ENCODE data around the gene PRKN.

Gene PRKN

DNA sequence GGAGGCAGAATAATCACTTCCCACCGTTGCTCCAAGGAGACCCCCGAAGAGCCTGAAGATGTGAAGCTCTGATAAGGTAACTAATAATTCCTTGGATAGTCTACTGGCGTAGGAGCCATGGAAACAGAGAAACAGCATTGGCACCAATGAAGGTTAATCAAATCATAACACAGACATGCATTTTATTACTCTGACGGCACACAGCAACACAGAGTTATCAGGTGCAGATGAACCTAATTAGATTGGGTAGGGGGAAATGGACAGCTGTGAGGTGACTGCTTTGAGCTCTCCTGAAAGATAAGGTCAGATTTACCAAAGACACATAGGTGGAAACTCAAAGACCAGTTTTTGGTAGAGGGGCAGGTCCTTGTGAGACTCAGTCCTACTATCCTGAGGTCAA lies 909.7 kb downstream of the PRKN start:
- no peak for DNase-seq

GRCh38 chr6:161815965-161816364 lies 911.6 kb downstream of the PRKN start:
- no peak for DNase-seq

DNA sequence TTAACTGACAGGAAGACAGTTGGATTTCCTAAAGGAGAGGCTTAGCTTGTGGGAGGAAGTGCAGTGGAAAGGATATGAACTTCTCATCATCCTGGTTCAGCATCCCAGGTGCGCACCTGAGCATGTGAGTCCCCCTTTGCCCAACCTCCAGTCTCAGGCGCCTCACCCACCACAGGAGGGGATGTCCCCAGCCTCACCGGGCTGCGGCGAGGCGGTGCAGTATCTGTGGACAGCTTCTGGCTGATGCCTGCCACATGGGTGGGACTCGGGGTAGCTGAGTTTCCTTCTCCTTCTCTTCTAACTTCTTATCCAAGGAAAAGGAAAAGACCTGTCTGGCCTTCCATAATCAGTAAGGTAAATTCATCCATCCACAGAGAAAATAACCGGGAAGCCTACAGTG lies 914.4 kb downstream of the PRKN start:
- DNase-seq, result no peak

DNA sequence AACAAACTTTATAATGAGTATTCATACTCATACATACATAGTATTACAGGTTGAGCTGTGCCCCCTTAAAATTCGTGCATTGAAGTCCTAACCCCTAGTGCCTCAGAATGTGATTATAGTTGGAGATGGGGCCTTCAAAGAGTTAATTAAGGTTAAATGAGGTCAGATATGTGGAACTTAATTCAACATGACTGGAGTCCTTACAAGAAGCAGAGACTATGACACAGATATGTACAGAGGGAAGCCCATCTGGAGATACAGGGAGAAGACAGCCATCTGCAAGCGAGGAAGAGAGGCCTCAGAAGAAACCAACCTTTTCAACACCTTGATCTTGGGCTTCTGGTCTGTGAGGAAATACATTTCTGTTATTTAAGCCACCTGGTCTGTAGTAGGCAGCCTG lies 917.6 kb downstream of the PRKN start:
- no peak for DNase-seq

GRCh38 chr6:161804838-161805237 lies 922.7 kb downstream of the PRKN start:
- DNase-seq, result no peak

GRCh38 chr6:161803131-161803530 lies 924.4 kb downstream of the PRKN start:
- DNase-seq, result no peak

DNA sequence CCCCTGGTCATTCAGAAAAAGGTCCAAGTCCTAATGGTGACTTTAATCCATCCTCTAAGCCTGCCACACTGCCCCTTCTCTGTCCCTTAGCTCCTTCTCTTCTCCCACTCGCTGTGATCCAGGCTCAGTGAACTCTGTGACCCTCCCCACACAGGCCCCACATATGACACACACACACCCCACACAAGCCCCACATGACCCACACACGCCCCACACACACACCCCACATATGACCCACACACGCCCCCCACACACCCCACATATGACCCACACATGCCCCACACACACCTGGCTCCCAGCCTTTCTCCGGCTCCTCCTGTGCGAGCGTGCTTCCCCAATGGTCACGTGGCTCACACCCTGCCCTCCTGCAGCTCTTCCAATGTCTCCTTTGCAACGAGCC lies 925.3 kb downstream of the PRKN start:
- DNase-seq, result no peak

GRCh38 chr6:161798844-161799394 lies 928.6 kb downstream of the PRKN start:
- no peak for DNase-seq

DNA sequence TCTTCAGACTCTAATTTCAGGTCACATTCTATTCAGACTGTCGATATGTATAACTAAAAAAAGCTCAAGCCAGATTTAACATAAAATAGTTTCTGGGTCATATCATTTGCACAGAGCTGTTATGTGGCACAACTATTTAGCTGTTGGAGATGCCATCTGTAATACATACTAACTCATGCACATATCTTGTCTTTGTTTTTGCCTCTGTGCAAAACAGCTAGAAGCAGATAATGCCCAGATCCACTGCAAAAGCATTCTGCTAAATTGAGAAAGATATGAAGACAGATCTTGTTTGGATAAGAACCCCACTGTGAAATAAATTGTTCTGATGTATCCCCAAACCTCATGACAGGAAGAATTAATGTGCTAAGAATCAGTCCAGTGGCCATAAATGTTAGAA lies 930.9 kb downstream of the PRKN start:
- DNase-seq, result no peak

- DNase-seq, result no peak
These were observed 934.6 kb downstream of the PRKN start for GRCh38 chr6:161792851-161793493.

DNA sequence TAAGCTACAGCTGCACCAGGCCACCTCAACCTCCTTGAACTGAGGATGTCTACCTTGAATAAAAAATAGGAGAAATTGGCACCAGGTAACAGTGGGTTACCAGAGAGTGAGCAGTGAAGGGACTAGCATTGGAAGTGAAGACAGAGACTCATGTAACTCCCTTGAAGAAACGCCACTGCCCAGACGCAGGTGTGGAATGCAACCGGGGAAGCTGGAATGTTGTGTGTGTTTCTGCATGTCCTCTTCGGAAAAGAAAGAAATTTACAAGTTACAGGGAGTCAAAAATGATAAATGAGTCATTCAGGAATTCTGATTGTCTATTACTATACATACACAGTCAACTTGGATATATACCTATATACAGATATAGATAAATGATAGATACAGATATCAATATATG lies 939.0 kb downstream of the PRKN start:
- no peak for DNase-seq

DNA sequence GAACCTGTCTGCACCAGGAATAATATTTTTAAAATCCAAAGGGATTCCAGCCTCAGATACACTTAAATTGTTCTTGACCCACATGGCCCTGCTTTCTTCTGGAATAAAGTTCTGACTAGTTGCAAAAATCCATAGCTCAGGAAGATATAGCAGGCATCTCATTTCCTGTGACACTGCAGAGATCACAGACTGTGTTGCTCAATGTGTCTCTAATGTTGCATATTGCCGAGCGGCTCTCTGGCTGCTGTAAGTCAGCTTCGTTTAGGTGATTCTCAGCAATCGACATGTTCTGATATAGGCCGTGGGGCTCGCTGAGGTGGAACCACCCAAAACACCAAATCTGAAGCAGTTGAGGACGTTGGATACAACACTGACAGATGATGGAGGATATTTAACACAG lies 955.4 kb downstream of the PRKN start:
- DNase-seq, result no peak

DNA sequence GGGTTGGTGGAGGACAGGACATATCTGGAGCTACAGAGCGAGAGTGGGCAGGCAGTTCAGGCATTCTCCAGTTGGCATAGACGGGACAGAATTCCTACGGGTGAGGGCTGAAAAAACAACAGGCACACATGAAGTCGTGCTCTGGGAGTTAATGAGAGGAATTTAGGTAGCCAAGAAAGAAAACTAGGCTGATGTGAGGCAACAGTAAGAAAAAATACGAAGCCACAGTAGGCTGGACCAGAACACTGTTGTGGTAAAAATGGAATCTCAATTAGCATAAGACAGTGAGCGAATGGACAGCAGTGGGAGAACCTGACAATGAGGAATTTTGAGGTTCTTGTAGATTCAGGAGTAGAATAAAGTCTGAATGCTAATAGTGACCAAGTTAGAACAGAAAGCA lies 965.6 kb downstream of the PRKN start:
- no peak for DNase-seq

- DNase-seq, result no peak
These were observed 972.5 kb downstream of the PRKN start for GRCh38 chr6:161755080-161755479.

- DNase-seq, result no peak
These were observed 976.9 kb downstream of the PRKN start for GRCh38 chr6:161750686-161751085.

- DNase-seq, result no peak
These were observed 978.0 kb downstream of the PRKN start for GRCh38 chr6:161749576-161749975.

DNA sequence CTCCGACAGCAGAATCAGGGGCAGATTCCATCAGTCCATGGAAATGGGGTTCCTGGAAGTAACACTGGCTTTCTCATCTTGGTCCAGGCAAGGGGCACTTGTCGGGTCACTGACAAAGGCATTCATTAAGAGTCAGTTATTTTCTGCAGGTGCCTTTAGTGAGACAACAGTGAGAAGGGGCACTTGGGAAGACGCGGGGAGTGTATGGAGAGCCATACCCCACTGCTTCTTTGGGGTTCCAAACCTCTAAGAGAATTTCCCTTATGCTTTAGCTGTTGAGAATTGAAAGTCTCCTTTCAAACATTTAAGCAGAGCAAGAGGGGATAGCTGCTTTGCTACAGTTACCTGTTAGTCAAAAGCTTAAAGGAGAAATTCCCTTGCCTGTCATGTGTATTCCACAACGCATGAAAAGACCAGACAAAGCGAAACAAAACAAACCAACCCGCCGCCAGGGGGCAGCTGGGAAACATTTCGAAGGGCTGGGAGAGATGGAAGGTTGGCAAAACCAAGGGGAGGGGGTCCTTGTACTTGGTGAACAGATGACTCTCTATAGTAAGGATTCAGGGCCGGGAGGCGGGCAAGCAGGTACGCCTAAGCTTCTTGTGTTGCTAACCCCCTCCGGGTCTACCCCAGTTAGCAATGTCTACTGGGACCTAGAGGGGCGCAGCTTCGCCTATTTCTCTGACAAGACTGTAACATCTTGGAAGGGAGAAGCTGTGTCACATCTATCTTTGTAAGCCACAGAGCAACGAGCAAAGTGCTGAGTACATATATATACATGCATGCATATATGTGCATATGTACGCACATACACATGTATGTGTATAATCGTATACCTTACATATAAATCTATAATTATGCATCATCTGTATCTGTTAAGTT lies 978.8 kb downstream of the PRKN start:
- peak in 33 of 51 donors; percentile 2 to 73 (median 22) for DNase-seq

- no peak for DNase-seq
These were observed 980.1 kb downstream of the PRKN start for GRCh38 chr6:161747506-161747905.

GRCh38 chr6:161745594-161746141 lies 981.9 kb downstream of the PRKN start:
- no peak for DNase-seq

DNA sequence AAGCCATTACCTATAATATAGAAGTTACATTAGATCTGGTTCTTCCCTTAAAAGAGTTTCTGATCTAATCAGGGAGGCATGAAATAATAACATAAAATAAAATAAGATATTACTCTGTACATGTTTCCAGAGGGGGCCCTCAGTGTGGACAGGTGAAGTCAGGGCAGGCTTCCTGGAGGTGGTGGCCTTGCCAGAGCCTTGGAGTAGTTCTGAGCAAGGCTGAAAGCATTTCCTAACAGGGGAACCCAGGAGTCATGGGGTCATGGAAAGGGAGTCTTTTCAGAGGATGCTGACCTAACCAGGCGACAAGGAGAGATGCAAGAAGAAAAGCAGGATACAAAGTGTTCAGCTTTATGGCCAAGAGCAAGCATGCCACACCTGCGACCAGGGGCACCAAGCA lies 982.4 kb downstream of the PRKN start:
- DNase-seq, result no peak

DNA sequence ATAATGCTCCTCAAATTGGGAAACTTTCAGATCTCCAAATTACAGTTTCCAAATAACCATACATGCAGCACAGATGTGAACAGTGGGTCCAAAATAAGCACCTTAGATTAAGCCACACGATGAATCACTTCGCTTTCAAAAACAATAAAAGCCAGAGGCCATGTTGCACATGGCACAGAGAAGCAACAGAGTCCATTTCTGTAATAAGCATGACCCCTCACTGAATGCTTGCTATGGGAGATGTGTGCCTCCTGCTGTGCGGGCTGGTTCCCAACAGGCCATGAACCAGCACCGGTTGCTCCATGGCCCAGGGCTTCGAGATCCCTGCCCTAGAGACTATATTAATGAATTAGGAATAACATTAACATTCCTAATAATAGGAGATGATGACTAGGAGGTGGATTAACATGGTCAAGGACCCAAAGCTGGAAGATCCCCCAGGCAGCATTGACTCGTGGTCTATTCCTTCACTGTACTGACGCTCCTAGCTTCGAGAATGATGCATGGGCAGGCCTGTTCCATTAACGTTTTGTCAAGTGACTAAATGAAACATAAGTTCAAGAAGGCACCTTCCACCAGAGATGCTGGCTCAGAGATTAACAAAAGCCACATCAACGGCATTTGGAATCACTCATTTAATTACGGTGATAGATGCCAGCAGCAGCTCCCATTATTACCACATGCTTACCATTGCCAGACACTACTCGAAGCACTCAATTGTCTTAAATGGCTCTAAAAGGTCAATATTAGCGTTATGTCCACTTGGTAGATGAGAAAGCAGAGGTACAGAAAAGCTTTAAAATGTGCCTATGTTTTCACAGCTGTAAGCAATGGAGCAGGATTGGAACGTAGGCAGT lies 983.1 kb downstream of the PRKN start:
- DNase-seq, result no peak

All from hypothalamus (tissue), 51 donors.